NB4 (cell line): Measurements from ENCODE around the gene PDCD11.

Experiments used
- CTCF ChIP-seq: IDR thresholded peaks from one replicate; pipeline ENCODE4 v1.5.1; 2012; ENCODE audit warnings: low read depth, low read length
- POLR2A ChIP-seq: IDR thresholded peaks from 2 replicates; pipeline ENCODE4 v1.6.1; 2011; ENCODE audit warnings: mild to moderate bottlenecking; ENCODE audit not compliant: insufficient read length; ENCODE audit errors: extremely low read depth

- TF ChIP-seq POLR2A = no peak
- no peak for TF ChIP-seq CTCF
Observed at GRCh38 chr10:103417601-103418000, 21.2 kb downstream of the PDCD11 start.
